A673 (cell line): ENCODE results near the gene NAT10.

ENCODE experiments used
- CTCF ChIP-seq: fragments of 300-800, 200-600 bp; sonication (generic); conservative IDR thresholded peaks from 2 replicates; pipeline ENCODE4 v1.5.1; 2017; ENCODE audit warnings: low read depth, mild to moderate bottlenecking, antibody characterized with exemption, low read length, moderate library complexity, mixed read lengths
- EZH2 ChIP-seq: fragments of 200-600 bp; sonication (generic); IDR thresholded peaks from 2 replicates; pipeline ENCODE4 v1.6.1; 2017; ENCODE audit warnings: borderline replicate concordance, low read depth, mild to moderate bottlenecking, mixed read lengths, antibody characterized with exemption, low read length; ENCODE audit not compliant: poor library complexity, severe bottlenecking

GRCh38 chr11:34166806-34167740 lies 61.6 kb downstream of the NAT10 start:
- TF ChIP-seq CTCF (no peak), EZH2 (no peak)
